Left kidney (tissue), 2 donors: ENCODE results near the gene FEM1B. TPM values are rescaled to one million over a fixed set of nuclear protein-coding genes. Genes with fewer than 3 reads are reported as not detected.
A peak's percentile ranks its signal among the peaks of the same experiment; 100 is the strongest.

Experiments used
- DNase-seq: peaks from one replicate; pipeline ENCODE4 v3.0.0-alpha.2; 2013
- polyA plus RNA-seq: library from polyadenylated mRNA; unstranded; fragments of 120-200 nt; gene quantifications from one replicate; pipeline ENCODE4 v1.2.1, GENCODE V29; 2013; ENCODE audit not compliant: insufficient read length

The FEM1B gene
- polyA plus RNA-seq, 1 donor = 67.6 TPM

DNA sequence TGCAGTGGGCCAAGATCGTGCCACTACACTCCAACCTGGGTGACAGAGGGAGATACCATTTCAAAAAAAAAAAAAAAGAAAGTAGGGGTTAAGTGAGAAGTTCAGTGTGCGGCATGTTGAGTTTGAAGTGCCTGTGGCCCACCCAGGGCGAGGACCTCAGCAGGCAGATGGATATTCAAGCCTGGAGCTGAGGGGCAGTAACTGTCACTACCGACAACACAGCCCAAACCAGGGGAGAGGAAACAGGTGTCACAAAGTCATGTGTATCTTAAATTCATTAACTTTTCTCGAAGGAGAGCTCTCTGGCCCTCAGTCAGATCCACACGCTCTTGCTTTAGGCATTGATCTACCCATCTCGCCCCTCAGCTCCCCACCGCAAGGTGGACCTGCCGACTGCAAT is 45.3 kb downstream of the FEM1B start:
- DNase-seq = no peak

GRCh38 chr15:68325726-68326125 is 48.2 kb downstream of the FEM1B start:
- DNase-seq = no peak

- no peak for DNase-seq
These were observed 49.3 kb downstream of the FEM1B start for GRCh38 chr15:68326711-68327354.

DNA sequence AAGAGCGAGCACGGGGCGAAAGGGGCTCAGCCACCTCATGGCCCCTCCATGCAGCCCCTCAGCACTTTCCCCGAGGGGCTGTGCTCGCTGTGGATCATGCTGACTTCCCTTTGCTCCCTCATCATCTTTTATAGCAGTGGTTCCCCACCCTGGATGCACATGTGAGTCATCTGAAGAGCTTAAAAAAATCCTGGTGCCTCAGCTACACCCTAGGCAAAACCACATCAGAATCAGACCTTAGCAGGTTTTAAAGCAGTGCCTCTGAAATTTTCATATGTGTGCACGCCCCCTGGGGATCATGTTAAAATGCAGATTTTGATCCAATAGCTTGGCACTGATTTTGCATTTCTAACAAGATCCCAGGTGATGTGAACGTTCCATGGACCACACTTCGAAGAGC is 50.9 kb downstream of the FEM1B start:
- DNase-seq = no peak

DNA sequence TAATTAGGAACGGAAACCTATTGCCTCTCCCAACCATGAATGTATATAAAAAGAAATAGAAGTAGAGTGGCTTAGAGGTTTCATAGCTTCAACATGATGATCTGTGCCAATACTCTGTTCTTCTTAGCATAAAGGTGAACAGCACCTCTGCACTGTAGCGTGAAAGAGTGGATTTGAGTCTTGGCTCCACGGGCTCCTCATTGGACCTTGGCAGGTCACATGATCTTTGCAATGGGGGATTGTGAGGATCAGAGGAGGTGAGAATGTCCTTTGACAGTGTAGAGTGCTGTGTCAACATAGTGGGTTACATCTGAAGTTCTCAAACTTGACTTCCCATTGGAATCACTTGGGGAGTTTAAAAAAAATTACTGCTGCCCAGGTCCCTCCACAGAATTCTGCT is 51.4 kb downstream of the FEM1B start:
- DNase-seq = no peak

GRCh38 chr15:68330416-68330815 is 52.9 kb downstream of the FEM1B start:
- no peak for DNase-seq

GRCh38 chr15:68330901-68331300 is 53.4 kb downstream of the FEM1B start:
- DNase-seq = no peak

DNA sequence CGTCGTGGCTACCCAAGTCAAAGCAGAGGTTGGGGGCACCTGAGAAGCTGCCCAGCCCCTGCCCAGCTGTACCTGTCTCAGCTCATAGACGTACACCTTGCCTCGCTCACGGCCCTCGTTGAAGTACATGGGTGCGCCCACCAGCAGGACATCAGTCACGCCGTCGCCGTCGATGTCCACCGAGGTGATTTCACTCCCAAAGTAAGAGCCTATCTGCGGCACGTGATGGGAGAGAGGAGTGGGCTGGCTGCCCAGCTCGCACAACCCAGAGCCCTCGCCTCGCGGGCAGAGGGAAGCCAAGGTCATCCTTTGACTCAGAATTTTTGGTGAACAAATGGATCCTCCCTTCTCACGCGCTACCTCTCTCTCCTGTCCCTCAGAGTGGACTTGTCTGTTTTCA is 54.7 kb downstream of the FEM1B start:
- DNase-seq = no peak

GRCh38 chr15:68333775-68334470 is 56.4 kb downstream of the FEM1B start:
- no peak for DNase-seq

DNA sequence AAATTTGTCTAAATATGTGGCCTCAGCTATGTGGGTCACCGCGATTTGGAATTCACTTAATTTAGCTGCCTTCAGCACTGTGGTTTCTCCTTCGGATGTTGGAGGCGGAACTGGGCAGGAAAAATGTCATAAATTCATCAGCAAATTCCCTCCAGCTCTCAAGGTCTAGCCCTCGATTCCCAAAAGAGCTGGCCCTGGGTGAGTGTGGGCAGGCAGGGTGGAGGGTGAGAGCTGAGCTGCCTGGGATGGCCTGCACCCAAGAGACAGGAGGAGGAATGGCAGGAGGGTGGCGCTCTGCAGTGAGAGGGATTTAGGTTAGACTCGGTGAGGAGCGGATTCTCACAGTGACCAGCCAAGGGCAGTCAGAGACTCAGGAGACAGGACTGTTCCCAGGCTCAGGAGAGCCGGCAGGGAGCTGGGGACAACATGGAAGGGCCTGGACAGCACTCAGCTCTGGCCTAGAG is 57.1 kb downstream of the FEM1B start:
- DNase-seq = no peak

DNA sequence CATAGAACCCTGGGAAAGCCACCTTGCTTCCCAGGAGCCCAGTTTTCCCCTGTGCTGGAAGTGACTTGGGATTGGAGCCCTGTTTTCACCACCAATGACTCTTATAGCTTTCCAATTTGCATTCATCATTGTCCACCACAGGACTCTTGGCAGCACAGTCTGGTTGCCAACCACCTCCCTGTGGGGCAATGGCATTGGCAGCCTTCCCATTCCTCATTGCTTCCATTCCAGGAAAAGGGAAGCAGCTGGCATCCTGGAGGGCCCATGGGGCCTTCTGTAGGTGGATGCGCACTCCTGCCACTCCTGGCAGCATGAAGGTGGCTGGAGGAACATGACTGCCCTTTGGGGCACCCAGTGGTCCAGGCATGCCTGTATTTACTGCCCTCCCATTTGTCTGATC is 57.7 kb downstream of the FEM1B start:
- no peak for DNase-seq

DNA sequence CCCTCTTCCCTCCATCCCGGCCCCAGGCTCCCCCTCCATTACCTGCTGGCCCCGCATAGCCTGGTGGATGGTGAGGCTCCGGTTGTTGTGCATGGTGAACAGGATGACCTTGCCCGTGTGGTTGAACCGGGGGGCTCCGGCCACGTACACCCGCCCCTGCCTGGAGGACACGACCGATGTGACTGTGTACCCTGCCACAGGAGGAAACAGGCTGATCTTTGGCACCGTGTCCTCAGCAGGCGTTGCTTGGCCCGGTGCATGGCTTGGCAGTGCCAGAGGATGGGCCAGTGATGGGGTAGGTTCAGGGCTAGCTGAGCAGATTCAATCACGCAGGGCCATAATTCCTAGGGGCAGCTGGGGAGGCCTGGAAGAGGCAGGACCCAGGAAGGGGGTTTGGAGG is 58.1 kb downstream of the FEM1B start:
- no peak for DNase-seq

DNA sequence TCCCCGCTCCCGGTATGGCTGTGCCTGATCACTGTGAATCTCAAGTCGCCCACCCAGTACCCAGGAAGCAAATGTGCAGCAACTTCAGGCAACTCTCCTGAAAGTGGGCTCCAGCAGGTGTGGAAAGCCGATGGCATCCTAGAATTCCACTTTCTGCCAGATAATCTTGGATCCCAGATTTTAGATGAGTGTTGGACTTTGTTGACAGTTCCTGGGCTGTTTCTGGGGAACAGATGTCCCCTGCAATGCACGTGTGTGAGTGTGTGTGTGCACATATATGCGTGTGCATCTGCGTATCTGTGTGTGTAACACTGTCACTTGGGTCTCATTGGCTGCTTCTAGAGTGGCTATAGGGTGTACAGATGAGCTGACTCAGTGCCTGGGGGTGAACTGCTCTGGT is 59.0 kb downstream of the FEM1B start:
- DNase-seq = no peak

GRCh38 chr15:68337826-68338225 is 60.3 kb downstream of the FEM1B start:
- no peak for DNase-seq

DNA sequence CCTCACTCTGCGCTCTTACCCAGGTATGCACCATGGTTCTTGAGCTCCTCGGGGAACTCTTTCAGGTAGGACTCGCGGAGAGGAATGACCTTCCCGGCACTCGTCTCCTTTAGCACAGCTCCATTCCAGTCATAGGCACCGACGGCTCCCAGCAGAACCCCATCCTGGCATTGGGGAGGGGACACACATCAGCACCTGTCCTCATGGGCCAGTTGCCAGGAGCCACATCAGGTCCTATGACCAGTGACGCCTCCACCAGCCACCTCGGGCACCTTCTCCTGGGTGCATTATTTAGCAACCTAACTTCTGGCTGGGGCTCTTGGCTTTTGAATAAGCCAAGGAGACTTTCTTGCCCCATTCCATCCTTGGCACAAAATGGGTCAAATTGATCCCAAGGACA is 61.9 kb downstream of the FEM1B start:
- DNase-seq = no peak

- DNase-seq = peak; percentile 29
These were observed 63.5 kb downstream of the FEM1B start for GRCh38 chr15:68340726-68341671.

DNA sequence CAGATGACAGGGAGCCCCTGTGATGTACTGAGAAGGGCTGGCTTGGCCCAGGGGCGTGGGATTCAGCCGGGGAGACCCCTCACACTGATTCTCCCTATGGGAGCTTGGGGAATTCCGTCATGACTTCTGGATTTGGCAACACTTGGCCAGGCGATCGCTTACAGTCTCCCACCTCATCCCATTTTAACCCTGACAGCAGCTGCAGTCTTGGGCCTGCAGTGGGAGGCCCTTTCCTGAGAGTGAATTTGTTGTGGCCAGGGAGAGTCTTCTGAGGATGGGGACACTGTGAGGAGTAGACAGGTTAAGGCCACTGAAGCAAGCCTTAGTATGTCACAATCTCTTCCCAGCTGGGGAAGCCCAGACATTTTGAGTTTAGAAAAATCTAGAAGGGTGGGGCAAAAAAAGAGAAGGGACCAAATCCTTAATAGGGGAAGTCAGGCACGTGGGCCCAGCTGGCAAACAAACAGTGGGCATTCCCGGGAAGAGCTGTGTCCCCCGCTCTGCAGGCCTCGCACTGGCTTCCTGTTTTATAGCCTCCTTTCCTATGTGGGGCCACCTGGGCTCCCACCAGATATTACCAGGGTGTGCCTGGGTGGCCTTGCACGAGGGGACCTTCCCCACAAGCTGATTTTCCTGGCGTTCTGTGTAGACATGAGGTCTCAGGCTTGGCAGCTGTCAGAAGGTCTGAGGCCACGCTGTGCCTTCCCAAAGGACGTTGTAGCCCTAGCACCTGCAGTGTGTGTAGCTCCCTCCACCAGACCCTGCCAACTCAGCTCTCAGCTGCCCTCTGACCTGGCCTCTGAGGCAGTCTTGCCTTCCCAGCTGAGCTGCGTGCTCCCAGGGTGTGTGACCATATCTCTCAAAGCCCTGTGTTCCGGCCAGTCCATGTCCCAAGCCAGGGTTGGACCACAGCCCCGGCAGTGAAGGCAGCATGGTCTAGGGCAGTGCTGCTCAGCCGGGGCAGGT is 64.5 kb downstream of the FEM1B start:
- DNase-seq = no peak

DNA sequence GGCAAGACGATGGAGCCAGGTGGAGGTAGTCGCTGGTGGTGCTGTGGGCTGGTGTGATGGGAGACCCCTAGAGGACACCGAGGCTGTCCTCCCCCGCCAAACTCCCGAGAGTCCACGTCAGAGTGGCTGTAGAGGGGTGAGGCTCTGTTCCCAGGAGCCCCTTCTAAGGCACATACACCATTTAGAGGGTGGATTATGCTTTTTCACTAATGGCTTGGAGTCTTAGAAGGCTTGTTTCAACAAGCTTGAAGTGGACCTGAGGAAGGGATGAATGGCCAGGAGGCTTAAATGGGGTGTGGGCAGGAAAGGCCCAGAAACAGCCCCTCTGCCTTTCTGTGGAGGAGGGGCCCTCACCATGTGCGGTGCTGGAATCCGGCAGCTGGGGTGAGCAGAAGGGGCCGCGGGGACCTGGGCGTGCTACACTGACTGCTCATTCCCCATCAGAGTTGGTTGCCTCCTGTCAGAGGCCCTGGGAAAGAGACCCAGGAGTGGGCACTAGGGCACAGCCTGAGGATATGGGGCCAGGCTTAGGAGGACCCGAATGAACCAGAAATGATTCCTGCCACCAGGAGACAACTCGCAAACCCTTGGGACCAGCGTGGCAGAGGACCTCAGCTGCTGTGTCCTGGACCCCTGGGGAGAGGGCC is 66.2 kb downstream of the FEM1B start:
- no peak for DNase-seq

GRCh38 chr15:68344600-68344999 is 67.1 kb downstream of the FEM1B start:
- no peak for DNase-seq
